ENCODE data around the gene STRN. TPM values are rescaled to one million over a fixed set of nuclear protein-coding genes. Genes with fewer than 3 reads are reported as not detected.
A peak's percentile ranks its signal among the peaks of the same experiment; 100 is the strongest.

Gene STRN
- total and polyA plus RNA-seq, 9 of the 15 experiments (the other 6 are each of a cell fraction or from before 2014, with no cell fraction given): 1.3 to 31.2 (median 20.0) TPM

GRCh38 chr2:36966370-36967235, at the start of gene STRN (continued):
- TF ChIP-seq SREBF1 (IDR thresholded peaks at IDR 0.05; ENCODE audit: borderline replicate concordance, low read depth, low read length) (0 out of 2 replicates have a peak, but pooled peaks have one; percentile 19), CEBPG (CRISPR knock-in tag; IDR thresholded peaks at IDR 0.05) (no peak), CEBPG (tag; conservative IDR thresholded peaks at IDR 0.05 in 1 of 2, IDR thresholded peaks at IDR 0.05 in 1 of 2) (no peak), BHLHE40 (IDR thresholded peaks at IDR 0.05; ENCODE audit: low read length) (peak; percentile 34; the same call in 1 of the 2 replicates), SMAD1 (IDR thresholded peaks at IDR 0.05; ENCODE audit: low read depth, low read length, partially characterized antibody) (no peak), HMBOX1 (IDR thresholded peaks at IDR 0.05) (no peak), ZNF655 (CRISPR knock-in tag; IDR thresholded peaks at IDR 0.05) (no peak), RREB1 (CRISPR knock-in tag; IDR thresholded peaks at IDR 0.05) (0 out of 2 replicates have a peak, but pooled peaks have one; percentile 80), SOX6 (IDR thresholded peaks at IDR 0.05) (peak; percentile 56; the same call in 1 of the 2 replicates), FOXO4 (CRISPR knock-in tag; IDR thresholded peaks at IDR 0.05) (no peak), TSC22D4 (tag; IDR thresholded peaks at IDR 0.05) (no peak), ZNF41 (CRISPR knock-in tag; conservative IDR thresholded peaks at IDR 0.05) (no peak; the same call in 1 of the 2 replicates), FOXM1 (IDR thresholded peaks at IDR 0.05; ENCODE audit: low read depth) (no peak), FOXM1 (CRISPR knock-in tag; IDR thresholded peaks at IDR 0.05; ENCODE audit: low read depth) (no peak), IRF1 (CRISPR knock-in tag; IDR thresholded peaks at IDR 0.05; ENCODE audit: borderline replicate concordance) (no peak), ZNF589 (CRISPR knock-in tag; IDR thresholded peaks at IDR 0.05; ENCODE audit: low read depth) (no peak), EHMT2 (IDR thresholded peaks at IDR 0.05) (no peak)

All from K562 (cell line).